IMR-90 (cell line): ENCODE results near the gene CCKAR. TPM values are rescaled to one million over a fixed set of nuclear protein-coding genes. Genes with fewer than 3 reads are reported as not detected.

Experiments used
- ATAC-seq: fragments of 200-7000 bp; cut with Tn5 transposase; 2 replicates; pipeline ENCODE4 v1.9.1; 2020; ENCODE audit warnings: low read depth, mild to moderate bottlenecking, moderate library complexity
- BruUV-seq: library from RNA; stranded (reverse); fragments of 400-500 nt; replicated peaks from 2 replicates; lab custom pipeline; 2021; lab: Mats Ljungman, UMichigan
- CTCF ChIA-PET: fragments of 300-600 bp; formaldehyde crosslinking; extraction: SDS; loops from one replicate; lab custom pipeline; 2021; ENCODE audit warnings: antibody characterized with exemption; lab: Yijun Ruan, JAX
- POLR2A ChIA-PET: fragments of 300-600 bp; sonication (Branson Sonifier 250); formaldehyde crosslinking; loops from one replicate; lab custom pipeline; 2022; ENCODE audit warnings: antibody characterized with exemption; ENCODE audit not compliant: unreplicated experiment; lab: Charles Lee
- DNase-seq: peaks from one replicate; pipeline ENCODE4 v3.0.0; 2013
- H2AFZ ChIP-seq: replicated peaks from 2 replicates; pipeline ENCODE3; 2013; ENCODE audit warnings: low read length, mild to moderate bottlenecking; ENCODE audit not compliant: poor library complexity
- H2AK5ac ChIP-seq: 2 replicates; pipeline ENCODE4 v1.6.1; 2013; ENCODE audit warnings: low read depth, low read length, inconsistent platforms
- H2AK9ac ChIP-seq: replicated peaks from 2 replicates; pipeline ENCODE3; 2013; ENCODE audit warnings: mild to moderate bottlenecking, low read depth, low read length, moderate library complexity; ENCODE audit not compliant: poor library complexity
- H2BK120ac ChIP-seq: 2 replicates; pipeline ENCODE4 v1.6.1; 2013; ENCODE audit warnings: low read depth, low read length, inconsistent platforms
- H2BK15ac ChIP-seq: 3 replicates; pipeline ENCODE4 v1.6.1; 2013; ENCODE audit warnings: low read depth, low read length, inconsistent platforms
- H2BK20ac ChIP-seq: 2 replicates; pipeline ENCODE4 v1.6.1; 2013; ENCODE audit warnings: low read depth, mild to moderate bottlenecking, inconsistent platforms, low read length, moderate library complexity
- H2BK5ac ChIP-seq: 2 replicates; pipeline ENCODE4 v1.6.1; 2013; ENCODE audit warnings: mild to moderate bottlenecking, low read depth, low read length, inconsistent platforms; ENCODE audit not compliant: poor library complexity, severe bottlenecking
- H3K14ac ChIP-seq: replicated peaks from 2 replicates; pipeline ENCODE4 v1.6.1; 2013; ENCODE audit warnings: low read depth, low read length, inconsistent platforms
- H3K18ac ChIP-seq: 2 replicates; pipeline ENCODE4 v1.6.1; 2013; ENCODE audit warnings: low read depth, low read length, control low read depth
- H3K23ac ChIP-seq: 2 replicates; pipeline ENCODE4 v1.6.1; 2013; ENCODE audit warnings: low read depth, low read length, inconsistent platforms
- H3K27ac ChIP-seq: 2 replicates; pipeline ENCODE4 v1.5.1; 2013; ENCODE audit warnings: mild to moderate bottlenecking, control low read depth, low read length; ENCODE audit not compliant: insufficient read depth
- H3K27me3 ChIP-seq: 2 replicates; pipeline ENCODE4 v1.6.1; 2013; ENCODE audit warnings: low read length; ENCODE audit not compliant: control insufficient read depth, insufficient read depth
- H3K36me3 ChIP-seq: 2 replicates; pipeline ENCODE4 v1.6.1; 2013; ENCODE audit warnings: low read length, mixed read lengths; ENCODE audit not compliant: control insufficient read depth, insufficient read depth
- H3K4ac ChIP-seq: 2 replicates; pipeline ENCODE4 v1.6.1; 2013; ENCODE audit warnings: low read depth, low read length, inconsistent platforms
- H3K4me1 ChIP-seq: 2 replicates; pipeline ENCODE4 v1.6.1; 2013; ENCODE audit warnings: low read length, mixed read lengths; ENCODE audit not compliant: control insufficient read depth, insufficient read depth
- H3K4me2 ChIP-seq: 2 replicates; pipeline ENCODE4 v1.6.1; 2013; ENCODE audit warnings: low read depth, mild to moderate bottlenecking, control low read depth, low read length, moderate library complexity
- H3K4me3 ChIP-seq: 2 replicates; pipeline ENCODE4 v1.5.1; 2013; ENCODE audit warnings: low read depth, mild to moderate bottlenecking, control low read depth, low read length, moderate library complexity; ENCODE audit not compliant: insufficient read depth
- H3K56ac ChIP-seq: 2 replicates; pipeline ENCODE4 v1.6.1; 2013; ENCODE audit warnings: low read length, inconsistent platforms; ENCODE audit not compliant: insufficient read depth; ENCODE audit errors: extremely low read depth
- H3K79me1 ChIP-seq, 2 experiments: 2 replicates each; pipeline ENCODE4 v1.6.1; 2013; ENCODE audit warnings: low read length in 2 of 2, inconsistent platforms in 1 of 2, low read depth in 1 of 2
- H3K9ac ChIP-seq: 2 replicates; pipeline ENCODE4 v1.6.1; 2013; ENCODE audit warnings: low read depth, low read length, control low read depth
- H3K9me1 ChIP-seq: 2 replicates; pipeline ENCODE4 v1.6.1; 2013; ENCODE audit warnings: low read length, inconsistent platforms; ENCODE audit not compliant: insufficient read depth
- H3K9me3 ChIP-seq: 2 replicates; pipeline ENCODE4 v1.6.1; 2013; ENCODE audit warnings: low read length; ENCODE audit not compliant: control insufficient read depth, insufficient read depth
- H4K20me1 ChIP-seq: 2 replicates; pipeline ENCODE4 v1.6.1; 2013; ENCODE audit warnings: low read length, inconsistent platforms; ENCODE audit not compliant: insufficient read depth
- H4K5ac ChIP-seq: 2 replicates; pipeline ENCODE4 v1.6.1; 2013; ENCODE audit warnings: mild to moderate bottlenecking, low read depth, low read length, control low read depth
- H4K8ac ChIP-seq, 2 experiments: 2 replicates each; pipeline ENCODE4 v1.6.1; 2013; ENCODE audit warnings: low read depth in 2 of 2, low read length in 2 of 2, control low read depth in 1 of 2, inconsistent platforms in 1 of 2
- H4K91ac ChIP-seq: 2 replicates; pipeline ENCODE4 v1.6.1; 2013; ENCODE audit warnings: low read depth, low read length, inconsistent platforms; ENCODE audit not compliant: insufficient read depth
- CEBPB ChIP-seq: IDR thresholded peaks from 2 replicates; pipeline ENCODE4 v1.6.1; 2012; ENCODE audit warnings: low read depth, low read length, improper control_type of control experiment
- CHD1 ChIP-seq: IDR thresholded peaks from 2 replicates; pipeline ENCODE4 v1.6.1; 2012; ENCODE audit warnings: low read depth, low read length, improper control_type of control experiment
- FOS ChIP-seq: fragments of 150-350 bp; IDR thresholded peaks from 2 replicates; pipeline ENCODE4 v1.6.1; 2016; ENCODE audit warnings: low read depth, low read length
- MAFK ChIP-seq: IDR thresholded peaks from 2 replicates; pipeline ENCODE4 v1.6.1; 2012; ENCODE audit warnings: low read depth, low read length, improper control_type of control experiment
- MAZ ChIP-seq: IDR thresholded peaks from 2 replicates; pipeline ENCODE4 v1.6.1; 2012; ENCODE audit warnings: low read depth, mild to moderate bottlenecking, low read length, improper control_type of control experiment, moderate library complexity, borderline replicate concordance
- MXI1 ChIP-seq: IDR thresholded peaks from 2 replicates; pipeline ENCODE4 v1.6.1; 2012; ENCODE audit warnings: low read depth, mild to moderate bottlenecking, low read length, moderate library complexity, borderline replicate concordance
- NFE2L2 ChIP-seq: fragments of 150-350 bp; IDR thresholded peaks from 2 replicates; pipeline ENCODE4 v1.6.1; 2016; ENCODE audit warnings: low read depth, mild to moderate bottlenecking, low read length
- POLR2A ChIP-seq: IDR thresholded peaks from 2 replicates; pipeline ENCODE4 v1.6.1; 2012; ENCODE audit warnings: mild to moderate bottlenecking, low read depth, low read length
- RCOR1 ChIP-seq: IDR thresholded peaks from 2 replicates; pipeline ENCODE4 v1.6.1; 2012; ENCODE audit warnings: mild to moderate bottlenecking, low read length, improper control_type of control experiment; ENCODE audit not compliant: insufficient replicate concordance
- RFX5 ChIP-seq: IDR thresholded peaks from 2 replicates; pipeline ENCODE4 v1.8.0; 2012; ENCODE audit warnings: low read depth, mild to moderate bottlenecking, low read length, moderate library complexity
- SMC3 ChIP-seq: fragments of 150-350 bp; IDR thresholded peaks from 2 replicates; pipeline ENCODE4 v1.6.1; 2016; ENCODE audit warnings: low read depth, mild to moderate bottlenecking, antibody characterized with exemption, low read length, moderate library complexity
- WGBS, 2 experiments: methylation state at CpG; one replicate each; pipeline versions ENCODE4 v1.1.5 to v1.1.7; 2013; ENCODE audit warnings: missing lambda C conversion rate in 2 of 2; ENCODE audit not compliant: insufficient read length in 1 of 2; ENCODE audit errors: extremely low coverage in 2 of 2; 5-methylcytosine and 5-hydroxymethylcytosine counted together
- dilution Hi-C: fragments of 300-500 bp; cut with HindIII; formaldehyde crosslinking; loops from one replicate; pipeline ENCODE4 v1.14.3; 2018; ENCODE audit warnings: low sequenced_read_pairs; ENCODE audit not compliant: unreplicated experiment
- in situ Hi-C: fragments of 300-500 bp; cut with MboI; formaldehyde crosslinking; loops from 3 replicates; pipeline ENCODE4 v1.14.3; 2019; ENCODE audit warnings: low sequenced_read_pairs, inconsistent platforms, mixed read lengths
- intact Hi-C: fragments of 100-400 bp; cut with micrococcal nuclease; formaldehyde crosslinking; loops from 2 replicates; pipeline ENCODE4 v1.10.0; 2022
- polyA plus RNA-seq, 3 experiments: library from polyadenylated mRNA; depleted of rRNA; stranded (reverse); fragments of >200 nt; gene quantifications; 2 replicates each; pipeline ENCODE4 v1.2.3, GENCODE V29; 2012; ENCODE audit warnings: low replicate concordance in 1 of 3
- total RNA-seq: library from RNA; depleted of rRNA; stranded (reverse); fragments of >200 nt; gene quantifications from 2 replicates; pipeline ENCODE4 v1.2.3, GENCODE V29; 2012
- TF ChIP-seq, protein P1 (sequence below): fragments of 150-350 bp; IDR thresholded peaks from 2 replicates; pipeline ENCODE4 v1.6.1; 2017; ENCODE audit warnings: mild to moderate bottlenecking, antibody characterized with exemption, low read length, low read depth
- TF ChIP-seq, protein P2 (sequence below): conservative IDR thresholded peaks from 2 replicates; pipeline ENCODE4 v1.5.1; 2012; ENCODE audit warnings: mild to moderate bottlenecking, low read depth, low read length, improper control_type of control experiment

The CCKAR gene
- total and polyA plus RNA-seq, 2 of the 4 experiments (the other 2 are of a cell fraction) = not detected

- TF ChIP-seq MXI1 (no peak), CEBPB (no peak)
Observed at GRCh38 chr4:26459054-26459755, 31.1 kb downstream of the CCKAR start (continued).

DNA sequence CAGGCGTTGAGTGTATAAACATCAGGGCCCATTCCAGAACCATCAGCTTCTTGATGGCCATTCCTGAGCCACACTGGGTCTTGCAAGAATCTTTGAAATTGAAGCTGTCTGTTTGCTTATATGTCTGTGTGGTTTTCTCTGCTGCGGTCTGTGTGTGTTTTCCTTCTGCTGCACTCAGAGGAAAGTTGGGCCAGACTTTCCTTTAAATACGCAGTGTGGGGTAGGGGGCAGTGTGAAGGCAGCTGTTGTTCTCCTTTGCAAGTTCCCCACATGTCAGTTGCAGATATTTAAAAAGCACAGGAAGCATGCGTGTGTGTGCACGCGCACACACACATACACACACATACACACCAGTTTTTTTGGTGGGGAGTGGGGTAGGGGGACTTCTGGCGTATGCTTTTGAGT, 32.1 kb downstream of the CCKAR start:
- Histone ChIP-seq H4K20me1 (no peaks in the 10 kb centered on the region; the same call in 1 of the 2 replicates), H3K4me2 (peak overlapping the region; percentile 53), H4K8ac (peak overlapping the region in 1 of 2 experiments; percentile 59; a peak in 1 of 4 replicates), H3K9me3 (peaks cover 8% of the 10 kb centered on the region), H2BK15ac (peak overlapping the region; percentile 1; the same call in 1 of the 3 replicates), H4K91ac (peak overlapping the region; percentile 16), H3K27me3 (no peaks in the 10 kb centered on the region), H3K23ac (peak overlapping the region; percentile 44; the same call in 1 of the 2 replicates), H2BK120ac (peak overlapping the region; percentile 66; the same call in 1 of the 2 replicates), H3K4me1 (peaks cover 22% of the 10 kb centered on the region), H2BK20ac (peak overlapping the region; percentile 5; the same call in 1 of the 2 replicates), H3K56ac (no peak overlapping the region), H2AK9ac (no peak overlapping the region), H3K18ac (peak overlapping the region; percentile 58; the same call in 1 of the 2 replicates), H2AFZ (peak overlapping the region; percentile 15), H3K27ac (peak overlapping the region; percentile 51; the same call in 1 of the 2 replicates), H3K9ac (no peak overlapping the region; the same call in 1 of the 2 replicates), H2AK5ac (no peak overlapping the region), H3K4ac (peak overlapping the region; percentile 63), H3K9me1 (peaks cover 12% of the 10 kb centered on the region), H3K4me3 (no peak overlapping the region), H3K36me3 (no peaks in the 10 kb centered on the region), H4K5ac (peak overlapping the region; percentile 28), H2BK5ac (peak overlapping the region; percentile 27), H3K79me1 (no peaks in the 10 kb centered on the region), H3K14ac (peak overlapping the region; percentile 15; the same call in 1 of the 2 replicates)
- dilution Hi-C loops (no loop called here), in situ Hi-C loops (loop anchor here (10.0 to 25.0 kb wide), 2 partner anchors 267 to 554 kb away; no protein-coding TSS in a partner anchor), intact Hi-C loops (loop anchor here (2.0 kb wide), 2 partner anchors 127 to 403 kb away; partner anchors contain the start of genes STIM2 and TBC1D19)
- ATAC-seq (peak; percentile 69), DNase-seq (peak; percentile 91)
- ChIA-PET POLR2A (interaction anchor here (0.7 kb wide), 1 partner anchor 111 kb away, joined by 6 read pairs; no protein-coding TSS in a partner anchor), CTCF (interaction anchor here (0.5 to 1.8 kb wide), 10 partner anchors 11 to 412 kb away, joined by 3 to 12 read pairs (median 4); no protein-coding TSS in a partner anchor)
- BruUV-seq = no TSS peak
- WGBS, 2 experiments = 20% methylated on average over 1 of the region's 7 CpGs; no CpG with 5 or more reads in 1 of the 2 experiments
- TF ChIP-seq NFE2L2 (no peak), SMC3 (peak; percentile 25; the same call in 1 of the 2 replicates), MAZ (no peak), MAFK (no peak), RFX5 (no peak), CHD1 (no peak), FOS (no peak), CEBPB (no peak), RCOR1 (no peak), POLR2A (no peak)
- TF ChIP-seq, protein P1, sequence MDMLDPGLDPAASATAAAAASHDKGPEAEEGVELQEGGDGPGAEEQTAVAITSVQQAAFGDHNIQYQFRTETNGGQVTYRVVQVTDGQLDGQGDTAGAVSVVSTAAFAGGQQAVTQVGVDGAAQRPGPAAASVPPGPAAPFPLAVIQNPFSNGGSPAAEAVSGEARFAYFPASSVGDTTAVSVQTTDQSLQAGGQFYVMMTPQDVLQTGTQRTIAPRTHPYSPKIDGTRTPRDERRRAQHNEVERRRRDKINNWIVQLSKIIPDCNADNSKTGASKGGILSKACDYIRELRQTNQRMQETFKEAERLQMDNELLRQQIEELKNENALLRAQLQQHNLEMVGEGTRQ = no peak
- TF ChIP-seq, protein P2, sequence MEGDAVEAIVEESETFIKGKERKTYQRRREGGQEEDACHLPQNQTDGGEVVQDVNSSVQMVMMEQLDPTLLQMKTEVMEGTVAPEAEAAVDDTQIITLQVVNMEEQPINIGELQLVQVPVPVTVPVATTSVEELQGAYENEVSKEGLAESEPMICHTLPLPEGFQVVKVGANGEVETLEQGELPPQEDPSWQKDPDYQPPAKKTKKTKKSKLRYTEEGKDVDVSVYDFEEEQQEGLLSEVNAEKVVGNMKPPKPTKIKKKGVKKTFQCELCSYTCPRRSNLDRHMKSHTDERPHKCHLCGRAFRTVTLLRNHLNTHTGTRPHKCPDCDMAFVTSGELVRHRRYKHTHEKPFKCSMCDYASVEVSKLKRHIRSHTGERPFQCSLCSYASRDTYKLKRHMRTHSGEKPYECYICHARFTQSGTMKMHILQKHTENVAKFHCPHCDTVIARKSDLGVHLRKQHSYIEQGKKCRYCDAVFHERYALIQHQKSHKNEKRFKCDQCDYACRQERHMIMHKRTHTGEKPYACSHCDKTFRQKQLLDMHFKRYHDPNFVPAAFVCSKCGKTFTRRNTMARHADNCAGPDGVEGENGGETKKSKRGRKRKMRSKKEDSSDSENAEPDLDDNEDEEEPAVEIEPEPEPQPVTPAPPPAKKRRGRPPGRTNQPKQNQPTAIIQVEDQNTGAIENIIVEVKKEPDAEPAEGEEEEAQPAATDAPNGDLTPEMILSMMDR = peak; percentile 21; the same call in 1 of the 2 replicates
